ENCODE results near the gene CATSPERZ. TPM values are rescaled to one million over a fixed set of nuclear protein-coding genes. Genes with fewer than 3 reads are reported as not detected.

The CATSPERZ gene
- total and polyA plus RNA-seq, 9 of the 15 experiments (the other 6 are each of a cell fraction or from before 2014, with no cell fraction given): 0.86 to 8.5 (median 3.5) TPM

- TF ChIP-seq TOE1 (IDR thresholded peaks at IDR 0.05; ENCODE audit: borderline replicate concordance) (no peak), TOE1 (CRISPR knock-in tag; IDR thresholded peaks at IDR 0.05; ENCODE audit: borderline replicate concordance, low read depth) (no peak), ARHGAP35 (IDR thresholded peaks at IDR 0.05; ENCODE audit: partially characterized antibody) (peak; percentile 95), TBL1XR1 (IDR thresholded peaks at IDR 0.05; ENCODE audit: low read length in 2 of 2) (peak in 1 of 2 experiments; percentile 99; a peak in 2 of 4 replicates), HNRNPH1 (optimal IDR thresholded peaks at IDR 0.05; ENCODE audit: low read depth, low read length) (peak; percentile 100), TCF3 (CRISPR knock-in tag; IDR thresholded peaks at IDR 0.05) (0 out of 2 replicates have a peak, but pooled peaks have one; percentile 14), SREBF2 (CRISPR knock-in tag; IDR thresholded peaks at IDR 0.05) (no peak), TBP (optimal IDR thresholded peaks at IDR 0.05; ENCODE audit: low read depth, low read length) (peak; percentile 46), ZBTB7A (IDR thresholded peaks at IDR 0.05; ENCODE audit: borderline replicate concordance, control insufficient read depth, low read depth, low read length) (peak; percentile 83; the same call in 1 of the 2 replicates), ETV1 (tag; conservative IDR thresholded peaks at IDR 0.05; ENCODE audit: low read depth) (no peak), HMG20B (CRISPR knock-in tag; IDR thresholded peaks at IDR 0.05) (no peak), DLX4 (CRISPR knock-in tag; IDR thresholded peaks at IDR 0.05) (no peak), NRF1 (conservative IDR thresholded peaks at IDR 0.05 in 1 of 2, IDR thresholded peaks at IDR 0.05 in 1 of 2) (peak; percentile 93 to 94), CAMTA2 (CRISPR knock-in tag; conservative IDR thresholded peaks at IDR 0.05) (0 out of 2 replicates have a peak, but pooled peaks have one; percentile 20), ZNF444 (CRISPR knock-in tag; IDR thresholded peaks at IDR 0.05) (peak; percentile 64; the same call in 1 of the 2 replicates), RBM39 (optimal IDR thresholded peaks at IDR 0.05; ENCODE audit: low read depth, low read length) (no peak), ZNF354B (CRISPR knock-in tag; IDR thresholded peaks at IDR 0.05) (no peak), MED1 (CRISPR knock-in tag; IDR thresholded peaks at IDR 0.05; ENCODE audit: borderline replicate concordance) (no peak)
- TF ChIP-seq, protein P1, sequence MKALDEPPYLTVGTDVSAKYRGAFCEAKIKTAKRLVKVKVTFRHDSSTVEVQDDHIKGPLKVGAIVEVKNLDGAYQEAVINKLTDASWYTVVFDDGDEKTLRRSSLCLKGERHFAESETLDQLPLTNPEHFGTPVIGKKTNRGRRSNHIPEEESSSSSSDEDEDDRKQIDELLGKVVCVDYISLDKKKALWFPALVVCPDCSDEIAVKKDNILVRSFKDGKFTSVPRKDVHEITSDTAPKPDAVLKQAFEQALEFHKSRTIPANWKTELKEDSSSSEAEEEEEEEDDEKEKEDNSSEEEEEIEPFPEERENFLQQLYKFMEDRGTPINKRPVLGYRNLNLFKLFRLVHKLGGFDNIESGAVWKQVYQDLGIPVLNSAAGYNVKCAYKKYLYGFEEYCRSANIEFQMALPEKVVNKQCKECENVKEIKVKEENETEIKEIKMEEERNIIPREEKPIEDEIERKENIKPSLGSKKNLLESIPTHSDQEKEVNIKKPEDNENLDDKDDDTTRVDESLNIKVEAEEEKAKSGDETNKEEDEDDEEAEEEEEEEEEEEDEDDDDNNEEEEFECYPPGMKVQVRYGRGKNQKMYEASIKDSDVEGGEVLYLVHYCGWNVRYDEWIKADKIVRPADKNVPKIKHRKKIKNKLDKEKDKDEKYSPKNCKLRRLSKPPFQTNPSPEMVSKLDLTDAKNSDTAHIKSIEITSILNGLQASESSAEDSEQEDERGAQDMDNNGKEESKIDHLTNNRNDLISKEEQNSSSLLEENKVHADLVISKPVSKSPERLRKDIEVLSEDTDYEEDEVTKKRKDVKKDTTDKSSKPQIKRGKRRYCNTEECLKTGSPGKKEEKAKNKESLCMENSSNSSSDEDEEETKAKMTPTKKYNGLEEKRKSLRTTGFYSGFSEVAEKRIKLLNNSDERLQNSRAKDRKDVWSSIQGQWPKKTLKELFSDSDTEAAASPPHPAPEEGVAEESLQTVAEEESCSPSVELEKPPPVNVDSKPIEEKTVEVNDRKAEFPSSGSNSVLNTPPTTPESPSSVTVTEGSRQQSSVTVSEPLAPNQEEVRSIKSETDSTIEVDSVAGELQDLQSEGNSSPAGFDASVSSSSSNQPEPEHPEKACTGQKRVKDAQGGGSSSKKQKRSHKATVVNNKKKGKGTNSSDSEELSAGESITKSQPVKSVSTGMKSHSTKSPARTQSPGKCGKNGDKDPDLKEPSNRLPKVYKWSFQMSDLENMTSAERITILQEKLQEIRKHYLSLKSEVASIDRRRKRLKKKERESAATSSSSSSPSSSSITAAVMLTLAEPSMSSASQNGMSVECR (CRISPR knock-in tag; IDR thresholded peaks at IDR 0.05): peak; percentile 54
- TF ChIP-seq, protein P2, sequence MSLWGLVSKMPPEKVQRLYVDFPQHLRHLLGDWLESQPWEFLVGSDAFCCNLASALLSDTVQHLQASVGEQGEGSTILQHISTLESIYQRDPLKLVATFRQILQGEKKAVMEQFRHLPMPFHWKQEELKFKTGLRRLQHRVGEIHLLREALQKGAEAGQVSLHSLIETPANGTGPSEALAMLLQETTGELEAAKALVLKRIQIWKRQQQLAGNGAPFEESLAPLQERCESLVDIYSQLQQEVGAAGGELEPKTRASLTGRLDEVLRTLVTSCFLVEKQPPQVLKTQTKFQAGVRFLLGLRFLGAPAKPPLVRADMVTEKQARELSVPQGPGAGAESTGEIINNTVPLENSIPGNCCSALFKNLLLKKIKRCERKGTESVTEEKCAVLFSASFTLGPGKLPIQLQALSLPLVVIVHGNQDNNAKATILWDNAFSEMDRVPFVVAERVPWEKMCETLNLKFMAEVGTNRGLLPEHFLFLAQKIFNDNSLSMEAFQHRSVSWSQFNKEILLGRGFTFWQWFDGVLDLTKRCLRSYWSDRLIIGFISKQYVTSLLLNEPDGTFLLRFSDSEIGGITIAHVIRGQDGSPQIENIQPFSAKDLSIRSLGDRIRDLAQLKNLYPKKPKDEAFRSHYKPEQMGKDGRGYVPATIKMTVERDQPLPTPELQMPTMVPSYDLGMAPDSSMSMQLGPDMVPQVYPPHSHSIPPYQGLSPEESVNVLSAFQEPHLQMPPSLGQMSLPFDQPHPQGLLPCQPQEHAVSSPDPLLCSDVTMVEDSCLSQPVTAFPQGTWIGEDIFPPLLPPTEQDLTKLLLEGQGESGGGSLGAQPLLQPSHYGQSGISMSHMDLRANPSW (CRISPR knock-in tag; IDR thresholded peaks at IDR 0.05): no peak
These were observed 14.9 kb upstream of the CATSPERZ start, which contains the start of gene GPR137 (continued) for GRCh38 chr11:64284962-64285884.
